DMS153 treated with DMSO at 0.1 percent for 48 hours (cell line): Measurements from ENCODE around the gene GLTP.
A peak's percentile ranks its signal among the peaks of the same experiment; 100 is the strongest.
"Not testable (repeated sequence)": the region's sequence is repeated elsewhere in the genome, so short reads cannot be mapped to it uniquely, and the experiment has no call there.

Experiments used
- DNase-seq: peaks from one replicate; lab custom pipeline; 2025; ENCODE audit not compliant: unreplicated experiment; lab: John Stamatoyannopoulos, UW

GLTP gene

GRCh38 chr12:109905301-109905700, 25.0 kb upstream of the GLTP start:
- DNase-seq, result no peak

GRCh38 chr12:109902891-109903418, 22.6 kb upstream of the GLTP start:
- DNase-seq, result no peak

GRCh38 chr12:109900752-109901580, 20.6 kb upstream of the GLTP start:
- no peak for DNase-seq

GRCh38 chr12:109899783-109900751, 19.7 kb upstream of the GLTP start, which contains the start of gene TCHP:
TCHP (plus strand) TSS chr12:109900274; CDS start chr12:109903027, 2,753 bp downstream.
- DNase-seq, result peak; percentile 74

- not testable (repeated sequence) for DNase-seq
Measured at GRCh38 chr12:109899345-109899744, 19.0 kb upstream of the GLTP start.

GRCh38 chr12:109897029-109897428, 16.7 kb upstream of the GLTP start:
- no peak for DNase-seq

GRCh38 chr12:109896188-109896587, 15.8 kb upstream of the GLTP start:
- DNase-seq, result no peak

- DNase-seq, result no peak
Measured at GRCh38 chr12:109894939-109895338, 14.6 kb upstream of the GLTP start.

GRCh38 chr12:109893261-109893995, 13.1 kb upstream of the GLTP start:
- no peak for DNase-seq

GRCh38 chr12:109892748-109893147, 12.4 kb upstream of the GLTP start:
- DNase-seq, result no peak

- DNase-seq, result no peak
Measured at GRCh38 chr12:109892165-109892715, 11.9 kb upstream of the GLTP start.

GRCh38 chr12:109891731-109892130, 11.4 kb upstream of the GLTP start:
- not testable (repeated sequence) for DNase-seq

- no peak for DNase-seq
Measured at GRCh38 chr12:109890620-109891170, 10.4 kb upstream of the GLTP start.

- DNase-seq, result no peak
Measured at GRCh38 chr12:109888179-109889020, 8.1 kb upstream of the GLTP start.

GRCh38 chr12:109885616-109886015, 5.3 kb upstream of the GLTP start:
- no peak for DNase-seq

GRCh38 chr12:109883461-109883860, 3.1 kb upstream of the GLTP start:
- DNase-seq, result no peak

- DNase-seq, result no peak
Measured at GRCh38 chr12:109881752-109882151, 1.4 kb upstream of the GLTP start.

- no peak for DNase-seq
Measured at GRCh38 chr12:109880938-109881337, 597 bp upstream of the GLTP start.

- no peak for DNase-seq
Measured at GRCh38 chr12:109879351-109880042, 844 bp downstream of the GLTP start.
